Trophoblast cell (in vitro differentiated cells and primary cell): ENCODE data around the gene NRXN3.

ENCODE experiments used
- DNase-seq, 2 donors: peaks; one replicate each; pipeline ENCODE4 v3.0.0-alpha.2; 2016
- H2AFZ ChIP-seq: 2 replicates; pipeline ENCODE4 v1.6.1; 2013; ENCODE audit warnings: low read length, moderate library complexity, mild to moderate bottlenecking; ENCODE audit not compliant: insufficient read depth, poor library complexity
- H2AK5ac ChIP-seq: 2 replicates; pipeline ENCODE4 v1.6.1; 2013; ENCODE audit warnings: mild to moderate bottlenecking, low read length
- H2BK120ac ChIP-seq: 2 replicates; pipeline ENCODE4 v1.6.1; 2013; ENCODE audit warnings: low read length, mild to moderate bottlenecking, moderate library complexity; ENCODE audit not compliant: insufficient read depth, poor library complexity
- H2BK12ac ChIP-seq: 2 replicates; pipeline ENCODE4 v1.6.1; 2013; ENCODE audit warnings: mild to moderate bottlenecking, low read length, moderate library complexity
- H2BK5ac ChIP-seq: 2 replicates; pipeline ENCODE4 v1.6.1; 2013; ENCODE audit warnings: low read length, low read depth, moderate library complexity, mild to moderate bottlenecking; ENCODE audit not compliant: poor library complexity
- H3K14ac ChIP-seq: 2 replicates; pipeline ENCODE4 v1.6.1; 2013; ENCODE audit warnings: mild to moderate bottlenecking, low read length
- H3K18ac ChIP-seq: 2 replicates; pipeline ENCODE4 v1.6.1; 2013; ENCODE audit warnings: mild to moderate bottlenecking, low read length
- H3K23ac ChIP-seq: 2 replicates; pipeline ENCODE4 v1.6.1; 2013; ENCODE audit warnings: low read length
- H3K27ac ChIP-seq: 2 replicates; pipeline ENCODE4 v1.5.1; 2013; ENCODE audit warnings: low read depth, mild to moderate bottlenecking, inconsistent platforms, low read length, moderate library complexity
- H3K27me3 ChIP-seq: 2 replicates; pipeline ENCODE4 v1.6.1; 2013; ENCODE audit warnings: inconsistent platforms, mild to moderate bottlenecking, low read length, moderate library complexity; ENCODE audit not compliant: insufficient read depth
- H3K36me3 ChIP-seq, 2 experiments: 1 replicate in 1 of 2; 2 replicates in 1 of 2; pipeline ENCODE4 v1.6.1; 2013; ENCODE audit warnings: low read length in 2 of 2, mild to moderate bottlenecking in 2 of 2, moderate library complexity in 1 of 2; ENCODE audit not compliant: insufficient read depth in 2 of 2, control insufficient read depth in 1 of 2
- H3K4ac ChIP-seq: 2 replicates; pipeline ENCODE4 v1.6.1; 2013; ENCODE audit warnings: low read depth, mild to moderate bottlenecking, low read length, moderate library complexity
- H3K4me1 ChIP-seq, 2 experiments: 1 replicate in 1 of 2; 2 replicates in 1 of 2; pipeline ENCODE4 v1.6.1; 2013; ENCODE audit warnings: low read length in 2 of 2, mild to moderate bottlenecking in 2 of 2, moderate library complexity in 1 of 2; ENCODE audit not compliant: insufficient read depth in 2 of 2, control insufficient read depth in 1 of 2
- H3K4me2 ChIP-seq: 2 replicates; pipeline ENCODE4 v1.6.1; 2013; ENCODE audit warnings: inconsistent platforms, mild to moderate bottlenecking, low read length, moderate library complexity
- H3K4me3 ChIP-seq: 2 replicates; pipeline ENCODE4 v1.5.1; 2013; ENCODE audit warnings: mild to moderate bottlenecking, low read depth, low read length, inconsistent platforms
- H3K79me1 ChIP-seq: one replicate; pipeline ENCODE4 v1.6.1; 2013; ENCODE audit warnings: low read length
- H3K79me2 ChIP-seq: 2 replicates; pipeline ENCODE4 v1.6.1; 2013; ENCODE audit warnings: low read length, mild to moderate bottlenecking; ENCODE audit not compliant: control insufficient read depth, insufficient read depth, poor library complexity
- H3K9ac ChIP-seq: 2 replicates; pipeline ENCODE4 v1.6.1; 2013; ENCODE audit warnings: mild to moderate bottlenecking, low read length
- H3K9me3 ChIP-seq: 2 replicates; pipeline ENCODE4 v1.6.1; 2013; ENCODE audit warnings: low read depth, mild to moderate bottlenecking, control low read depth, inconsistent platforms, low read length; ENCODE audit not compliant: insufficient read depth
- H4K12ac ChIP-seq: 2 replicates; pipeline ENCODE4 v1.6.1; 2013; ENCODE audit warnings: low read depth, mild to moderate bottlenecking, low read length, moderate library complexity
- H4K8ac ChIP-seq: 2 replicates; pipeline ENCODE4 v1.6.1; 2013; ENCODE audit warnings: low read depth, mild to moderate bottlenecking, low read length, moderate library complexity
- H4K91ac ChIP-seq: one replicate; pipeline ENCODE4 v1.6.1; 2013; ENCODE audit warnings: low read depth, mild to moderate bottlenecking, low read length, moderate library complexity
- WGBS: extraction: QIAGEN DNeasy Blood & Tissue Kit; methylation state at CpG from one replicate; pipeline ENCODE4 v1.1.7; 2013; ENCODE audit warnings: missing lambda C conversion rate; ENCODE audit not compliant: insufficient read length, insufficient coverage; ENCODE audit errors: extremely low coverage; 5-methylcytosine and 5-hydroxymethylcytosine counted together

NRXN3 gene

DNA sequence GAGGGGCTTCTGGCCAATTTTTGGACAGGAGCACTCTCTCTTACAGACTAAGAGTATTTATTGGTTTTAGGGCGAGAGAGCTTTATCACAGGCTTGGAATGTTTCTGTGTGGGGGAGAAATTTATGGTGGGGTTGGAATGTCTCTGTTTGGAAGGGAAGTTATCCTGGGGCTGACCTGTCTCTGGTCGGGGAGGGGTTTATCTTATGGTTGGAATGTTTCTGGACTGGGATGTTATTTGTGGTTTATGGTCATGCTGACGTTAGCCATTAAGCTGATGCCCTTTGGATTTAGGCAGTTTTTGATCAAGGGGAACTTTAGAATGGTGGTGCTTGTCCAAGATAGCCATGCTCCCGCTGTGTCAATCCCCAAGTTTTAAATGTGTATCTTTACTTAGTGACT lies 1426.4 kb downstream of the NRXN3 start:
- H2AFZ ChIP-seq = no peak overlapping the region
- no peaks in the 10 kb centered on the region for H3K9me3 ChIP-seq
- peak in 1 of 2 donors; percentile 11 for DNase-seq
- H4K91ac ChIP-seq = no peak overlapping the region
- no peak overlapping the region for H4K12ac ChIP-seq
- no peaks in the 10 kb centered on the region for H3K79me2 ChIP-seq
- H2BK5ac ChIP-seq = no peak overlapping the region
- no peak overlapping the region for H3K14ac ChIP-seq
- H2BK12ac ChIP-seq = no peak overlapping the region
- H3K27ac ChIP-seq = no peak overlapping the region
- H3K79me1 ChIP-seq = no peaks in the 10 kb centered on the region
- no peak overlapping the region for H3K4me3 ChIP-seq
- no peak overlapping the region for H3K4me2 ChIP-seq
- no peak overlapping the region for H3K23ac ChIP-seq
- no peak overlapping the region for H2AK5ac ChIP-seq
- no peak overlapping the region for H3K4ac ChIP-seq
- no peak overlapping the region for H3K18ac ChIP-seq
- H2BK120ac ChIP-seq = no peak overlapping the region
- H3K4me1 ChIP-seq = no peaks in the 10 kb centered on the region
- no peaks in the 10 kb centered on the region for H3K27me3 ChIP-seq
- H3K36me3 ChIP-seq = no peaks in the 10 kb centered on the region
- H3K9ac ChIP-seq = no peak overlapping the region
- no CpG with 5 or more reads among the region's 4 CpGs for WGBS
- H4K8ac ChIP-seq = no peak overlapping the region

GRCh38 chr14:79597566-79597965 lies 1427.4 kb downstream of the NRXN3 start:
- Histone ChIP-seq H3K27ac (no peak overlapping the region), H3K27me3 (no peaks in the 10 kb centered on the region), H3K4ac (no peak overlapping the region), H3K14ac (no peak overlapping the region), H2BK12ac (no peak overlapping the region), H3K79me2 (no peaks in the 10 kb centered on the region), H3K4me2 (no peak overlapping the region), H3K9me3 (no peaks in the 10 kb centered on the region), H3K23ac (no peak overlapping the region), H2BK120ac (no peak overlapping the region), H4K8ac (no peak overlapping the region), H3K4me3 (no peak overlapping the region), H4K91ac (no peak overlapping the region), H4K12ac (no peak overlapping the region), H2AK5ac (no peak overlapping the region), H2BK5ac (no peak overlapping the region), H3K4me1 (no peaks in the 10 kb centered on the region), H2AFZ (no peak overlapping the region), H3K79me1 (no peaks in the 10 kb centered on the region), H3K9ac (no peak overlapping the region), H3K36me3 (no peaks in the 10 kb centered on the region), H3K18ac (no peak overlapping the region)
- DNase-seq = peak in 1 of 2 donors; percentile 7
- no CpG with 5 or more reads among the region's 4 CpGs for WGBS

- peak; percentile 81 to 92 for DNase-seq
- H3K4me1 ChIP-seq = no peaks in the 10 kb centered on the region
- H3K27me3 ChIP-seq = no peaks in the 10 kb centered on the region
- no peak overlapping the region for H3K14ac ChIP-seq
- no peak overlapping the region for H3K4me2 ChIP-seq
- H2AK5ac ChIP-seq = no peak overlapping the region
- H3K79me1 ChIP-seq = no peaks in the 10 kb centered on the region
- no peak overlapping the region for H4K8ac ChIP-seq
- H3K23ac ChIP-seq = no peak overlapping the region
- no peaks in the 10 kb centered on the region for H3K79me2 ChIP-seq
- no peak overlapping the region for H3K4me3 ChIP-seq
- H3K9me3 ChIP-seq = no peaks in the 10 kb centered on the region
- H2BK12ac ChIP-seq = no peak overlapping the region
- no CpG with 5 or more reads among the region's 2 CpGs for WGBS
- H2AFZ ChIP-seq = no peak overlapping the region
- no peak overlapping the region for H3K4ac ChIP-seq
- H3K36me3 ChIP-seq = no peaks in the 10 kb centered on the region
- no peak overlapping the region for H3K27ac ChIP-seq
- H3K18ac ChIP-seq = no peak overlapping the region
- no peak overlapping the region for H2BK120ac ChIP-seq
- H4K12ac ChIP-seq = no peak overlapping the region
- H2BK5ac ChIP-seq = no peak overlapping the region
- no peak overlapping the region for H3K9ac ChIP-seq
- no peak overlapping the region for H4K91ac ChIP-seq
Observed at GRCh38 chr14:79598339-79598738, 1428.2 kb downstream of the NRXN3 start.

DNA sequence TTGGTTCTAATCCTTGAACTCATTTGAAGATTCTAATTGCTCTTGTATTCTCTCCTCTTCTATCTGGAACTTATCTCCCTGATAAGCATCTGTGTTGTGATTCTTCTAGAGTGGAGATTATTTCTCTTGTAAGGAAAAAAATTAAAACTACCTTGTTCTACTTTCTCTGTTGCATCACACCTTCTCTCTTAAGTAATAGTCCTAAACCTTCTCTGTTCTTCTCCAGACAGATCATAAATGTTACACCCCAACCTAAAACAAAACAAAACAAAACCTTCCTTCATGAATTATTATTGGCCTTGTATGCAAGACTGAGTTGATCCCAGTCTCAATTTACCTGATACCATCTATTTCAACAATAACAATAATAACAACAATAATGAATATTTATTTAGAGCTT lies 1429.1 kb downstream of the NRXN3 start:
- H3K4ac ChIP-seq = no peak overlapping the region
- H2BK5ac ChIP-seq = no peak overlapping the region
- H3K14ac ChIP-seq = no peak overlapping the region
- no peak overlapping the region for H4K91ac ChIP-seq
- H3K23ac ChIP-seq = no peak overlapping the region
- H3K36me3 ChIP-seq = no peaks in the 10 kb centered on the region
- no peak overlapping the region for H3K18ac ChIP-seq
- H2BK120ac ChIP-seq = no peak overlapping the region
- H4K8ac ChIP-seq = no peak overlapping the region
- no peak overlapping the region for H3K4me2 ChIP-seq
- no peak overlapping the region for H2AK5ac ChIP-seq
- H4K12ac ChIP-seq = no peak overlapping the region
- no peaks in the 10 kb centered on the region for H3K27me3 ChIP-seq
- no peaks in the 10 kb centered on the region for H3K79me1 ChIP-seq
- H3K79me2 ChIP-seq = no peaks in the 10 kb centered on the region
- DNase-seq = peak in 1 of 2 donors; percentile 19
- no peak overlapping the region for H2BK12ac ChIP-seq
- H3K4me1 ChIP-seq = no peaks in the 10 kb centered on the region
- H3K9ac ChIP-seq = no peak overlapping the region
- H3K27ac ChIP-seq = no peak overlapping the region
- no peak overlapping the region for H3K4me3 ChIP-seq
- no peaks in the 10 kb centered on the region for H3K9me3 ChIP-seq
- H2AFZ ChIP-seq = no peak overlapping the region
